ENCODE results near the gene FN3K. TPM values are rescaled to one million over a fixed set of nuclear protein-coding genes. Genes with fewer than 3 reads are reported as not detected.
A peak's percentile ranks its signal among the peaks of the same experiment; 100 is the strongest.
"Not testable (repeated sequence)": the region's sequence is repeated elsewhere in the genome, so short reads cannot be mapped to it uniquely, and the experiment has no call there.

The FN3K gene
- total and polyA plus RNA-seq, 8 donors, result 12.8 to 28.1 (median 20.5) TPM

- peak in 1 of 4 donors; percentile 13 for DNase-seq
- Histone ChIP-seq H3K27me3 (peaks cover 0 to 3% of the 10 kb centered on the region in 2 donors), H3K4me1 (peaks cover 0 to under 1% of the 10 kb centered on the region in 2 donors), H3K36me3 (peaks cover 0 to 37% of the 10 kb centered on the region in 2 donors), H3K27ac (no peak overlapping the region), H3K9me3 (peaks cover 0 to 10% of the 10 kb centered on the region in 2 donors), H3K4me3 (no peak overlapping the region)
- intact Hi-C loops (cut with DNase I), result no loop called here
- ATAC-seq, result no peak
- TF ChIP-seq CTCF (IDR thresholded peaks at IDR 0.05), result no peak
Measured at GRCh38 chr17:82740906-82741759, 5.7 kb downstream of the FN3K start.

- Histone ChIP-seq H3K27me3 (no peaks in the 10 kb centered on the region), H3K36me3 (peaks cover 0 to 37% of the 10 kb centered on the region in 2 donors), H3K4me3 (no peak overlapping the region), H3K9me3 (peaks cover 0 to 14% of the 10 kb centered on the region in 2 donors), H3K4me1 (no peaks in the 10 kb centered on the region), H3K27ac (no peak overlapping the region)
- DNase-seq (peak in 1 of 4 donors; percentile 41), ATAC-seq (no peak)
- intact Hi-C loops (cut with DNase I), result no loop called here
- no peak for TF ChIP-seq CTCF (IDR thresholded peaks at IDR 0.05)
Measured at GRCh38 chr17:82743344-82744219, 8.2 kb downstream of the FN3K start.

- H3K4me1 ChIP-seq; ATAC-seq; H3K27me3 ChIP-seq; intact Hi-C loops (cut with DNase I); H3K4me3 ChIP-seq; H3K27ac ChIP-seq; DNase-seq: not testable (repeated sequence)
- peaks cover 0 to 14% of the 10 kb centered on the region in 2 donors for H3K9me3 ChIP-seq
- peaks cover 0 to 33% of the 10 kb centered on the region in 2 donors for H3K36me3 ChIP-seq
Measured at GRCh38 chr17:82744736-82745135, 9.3 kb downstream of the FN3K start.

GRCh38 chr17:82745524-82745923 is 10.1 kb downstream of the FN3K start:
- Histone ChIP-seq H3K4me3 (no peak overlapping the region), H3K27ac (no peak overlapping the region), H3K4me1 (no peaks in the 10 kb centered on the region), H3K9me3 (peaks cover 0 to 11% of the 10 kb centered on the region in 2 donors), H3K27me3 (peaks cover 0 to 3% of the 10 kb centered on the region in 2 donors), H3K36me3 (peaks cover 0 to 26% of the 10 kb centered on the region in 2 donors)
- peak; percentile 72 for ATAC-seq
- TF ChIP-seq CTCF (IDR thresholded peaks at IDR 0.05), result no peak
- DNase-seq, result no peak
- intact Hi-C loops (cut with DNase I), result no loop called here

GRCh38 chr17:82748756-82749155 is 13.3 kb downstream of the FN3K start:
- intact Hi-C loops (cut with DNase I), result no loop called here
- Histone ChIP-seq H3K4me3 (no peak overlapping the region), H3K4me1 (peaks cover 8 to 12% of the 10 kb centered on the region in 2 donors), H3K27ac (no peak overlapping the region), H3K9me3 (peaks cover 0 to 7% of the 10 kb centered on the region in 2 donors), H3K27me3 (peaks cover 0 to 7% of the 10 kb centered on the region in 2 donors), H3K36me3 (no peaks in the 10 kb centered on the region)
- no peak for TF ChIP-seq CTCF (IDR thresholded peaks at IDR 0.05)
- DNase-seq (no peak), ATAC-seq (no peak)
